PC-9 (cell line): Measurements from ENCODE around the gene FASTK. TPM values are rescaled to one million over a fixed set of nuclear protein-coding genes. Genes with fewer than 3 reads are reported as not detected.

Source experiments
- BruUV-seq: library from RNA; stranded (reverse); fragments of 400-500 nt; replicated peaks from 2 replicates; lab custom pipeline; 2021; lab: Mats Ljungman, UMichigan
- CTCF ChIA-PET: fragments of 300-600 bp; sonication (Branson Sonifier 250); formaldehyde crosslinking; loops from one replicate; lab custom pipeline; 2022; ENCODE audit warnings: antibody characterized with exemption; lab: Charles Lee
- POLR2A ChIA-PET: fragments of 300-600 bp; sonication (Branson Sonifier 250); formaldehyde crosslinking; loops from one replicate; lab custom pipeline; 2022; ENCODE audit warnings: antibody characterized with exemption; ENCODE audit not compliant: unreplicated experiment; lab: Charles Lee
- DNase-seq, 2 experiments: peaks; one replicate each; pipeline versions ENCODE4 v3.0.0 to v3.0.0-alpha.2; 2015 to 2022; ENCODE audit warnings: mixed read lengths in 1 of 2
- H2AFZ ChIP-seq: fragments of 200-600 bp; sonication (generic); 2 replicates; pipeline ENCODE4 v1.8.1; 2017; ENCODE audit warnings: antibody characterized with exemption
- H3F3A ChIP-seq: fragments of 200-600 bp; sonication (generic); 2 replicates; pipeline ENCODE4 v1.8.1; 2017; ENCODE audit warnings: antibody characterized with exemption, mild to moderate bottlenecking, low read depth; ENCODE audit not compliant: insufficient read depth
- H3K27ac ChIP-seq: fragments of 200-600 bp; sonication (generic); 2 replicates; pipeline ENCODE4 v1.6.1; 2016; ENCODE audit warnings: mixed run types
- H3K27me3 ChIP-seq: fragments of 200-600 bp; sonication (generic); 2 replicates; pipeline ENCODE4 v1.6.1; 2016; ENCODE audit warnings: low read depth, mixed run types; ENCODE audit not compliant: insufficient read depth
- H3K36me3 ChIP-seq: fragments of 200-600 bp; sonication (generic); 2 replicates; pipeline ENCODE4 v1.6.1; 2016; ENCODE audit warnings: low read depth, mixed run types
- H3K4me1 ChIP-seq: fragments of 200-600 bp; sonication (generic); replicated peaks from 2 replicates; pipeline ENCODE4 v1.6.1; 2016; ENCODE audit warnings: mixed run types; ENCODE audit not compliant: insufficient read depth
- H3K4me2 ChIP-seq: fragments of 200-600 bp; sonication (generic); 2 replicates; pipeline ENCODE4 v1.6.1; 2017; ENCODE audit warnings: mixed run types
- H3K4me3 ChIP-seq: fragments of 200-600 bp; sonication (generic); 2 replicates; pipeline ENCODE4 v1.6.1; 2016; ENCODE audit warnings: mixed run types
- H3K79me2 ChIP-seq: fragments of 200-600 bp; sonication (generic); 2 replicates; pipeline ENCODE4 v1.6.1; 2017; ENCODE audit warnings: low read depth, mixed run types
- H3K9me2 ChIP-seq: fragments of 200-600 bp; sonication (generic); 2 replicates; pipeline ENCODE4 v1.8.1; 2017; ENCODE audit warnings: mild to moderate bottlenecking; ENCODE audit not compliant: insufficient read depth
- H3K9me3 ChIP-seq: fragments of 200-600 bp; sonication (generic); 2 replicates; pipeline ENCODE4 v1.8.1; 2016; ENCODE audit warnings: low read depth; ENCODE audit not compliant: insufficient read depth
- H4K20me1 ChIP-seq: fragments of 200-600 bp; sonication (generic); 2 replicates; pipeline ENCODE4 v1.8.1; 2017; ENCODE audit not compliant: insufficient read depth
- CTCF ChIP-seq: fragments of 200-600 bp; sonication (generic); conservative IDR thresholded peaks from 2 replicates; pipeline ENCODE4 v1.6.1; 2017; ENCODE audit warnings: mixed run types, antibody characterized with exemption, mild to moderate bottlenecking, moderate library complexity
- EZH2 ChIP-seq: fragments of 200-600 bp; sonication (generic); IDR thresholded peaks from 2 replicates; pipeline ENCODE4 v1.8.0; 2017; ENCODE audit warnings: antibody characterized with exemption, low read depth
- intact Hi-C: fragments of 100-400 bp; cut with micrococcal nuclease; formaldehyde crosslinking; loops from one replicate; pipeline ENCODE4 v1.10.0; 2022; ENCODE audit not compliant: unreplicated experiment
- total RNA-seq: library from RNA; stranded (reverse); gene quantifications from 2 replicates; pipeline ENCODE4 v1.2.3, GENCODE V29; 2021

FASTK gene
- total RNA-seq, 1 experiment from 2014 or later: 104 TPM

- Histone ChIP-seq H3K27me3 (no peaks in the 10 kb centered on the region), H3K4me1 (peaks cover 26% of the 10 kb centered on the region), H3K36me3 (no peaks in the 10 kb centered on the region; the same call in 1 of the 2 replicates), H3K79me2 (no peaks in the 10 kb centered on the region), H3K27ac (peak overlapping the region; percentile 72), H2AFZ (no peak overlapping the region), H3K9me3 (no peaks in the 10 kb centered on the region), H3K4me3 (no peak overlapping the region; the same call in 1 of the 2 replicates), H4K20me1 (peaks cover 5% of the 10 kb centered on the region; the same call in 1 of the 2 replicates), H3F3A (peaks cover 25% of the 10 kb centered on the region), H3K9me2 (no peaks in the 10 kb centered on the region), H3K4me2 (peak overlapping the region; percentile 68)
- BruUV-seq: TSS peak; percentile 91
- ChIA-PET CTCF (interaction anchor here (0.6 kb wide), 1 partner anchor 17 kb away, joined by 4 read pairs; no protein-coding TSS in a partner anchor), POLR2A (interaction anchor here (0.6 to 0.7 kb wide), 4 partner anchors 15 to 672 kb away, joined by 3 to 6 read pairs (median 4); partner anchors contain the start of gene ATG9B)
- TF ChIP-seq EZH2: no peak
- no peak for TF ChIP-seq CTCF
- intact Hi-C loops: loop anchor here (1.0 kb wide), 2 partner anchors 11 to 19 kb away; partner anchors contain the start of gene ABCB8
- peak; percentile 86 to 95 for DNase-seq
Observed at GRCh38 chr7:151038951-151039849, 41.4 kb downstream of the FASTK start.

GRCh38 chr7:151035902-151036301, 44.7 kb downstream of the FASTK start:
- H3K36me3 ChIP-seq: no peaks in the 10 kb centered on the region; the same call in 1 of the 2 replicates
- H3K4me1 ChIP-seq: peaks cover 26% of the 10 kb centered on the region
- TF ChIP-seq EZH2: no peak
- no peak for TF ChIP-seq CTCF
- no peak overlapping the region for H3K4me2 ChIP-seq
- no peaks in the 10 kb centered on the region for H3K9me2 ChIP-seq
- H3K27ac ChIP-seq: no peak overlapping the region
- no TSS peak for BruUV-seq
- H3K9me3 ChIP-seq: no peaks in the 10 kb centered on the region
- POLR2A ChIA-PET: no interaction called here
- no peak overlapping the region for H3K4me3 ChIP-seq
- H4K20me1 ChIP-seq: peaks cover 5% of the 10 kb centered on the region; the same call in 1 of the 2 replicates
- DNase-seq: no peak
- H3K79me2 ChIP-seq: 0 out of 2 replicates have a peak, but pooled peaks cover under 1% of the 10 kb centered on the region
- intact Hi-C loops: no loop called here
- no peaks in the 10 kb centered on the region for H3K27me3 ChIP-seq
- CTCF ChIA-PET: no interaction called here
- no peak overlapping the region for H2AFZ ChIP-seq
- H3F3A ChIP-seq: peaks cover 25% of the 10 kb centered on the region

- Histone ChIP-seq H3K9me3 (no peaks in the 10 kb centered on the region), H3K36me3 (no peaks in the 10 kb centered on the region; the same call in 1 of the 2 replicates), H2AFZ (no peak overlapping the region), H3K4me2 (no peak overlapping the region), H4K20me1 (peaks cover 5% of the 10 kb centered on the region; the same call in 1 of the 2 replicates), H3K27me3 (no peaks in the 10 kb centered on the region), H3K27ac (no peak overlapping the region), H3K79me2 (peaks cover 8% of the 10 kb centered on the region; the same call in 1 of the 2 replicates), H3K4me1 (peaks cover 24% of the 10 kb centered on the region), H3K9me2 (no peaks in the 10 kb centered on the region), H3K4me3 (no peak overlapping the region), H3F3A (peaks cover 23% of the 10 kb centered on the region)
- DNase-seq: no peak
- no TSS peak for BruUV-seq
- intact Hi-C loops: no loop called here
- CTCF ChIA-PET: no interaction called here
- POLR2A ChIA-PET: no interaction called here
- TF ChIP-seq EZH2 (no peak), CTCF (no peak)
Observed at GRCh38 chr7:151035026-151035717, 45.4 kb downstream of the FASTK start.
